Esophagus muscularis mucosa (tissue), 3 donors: ENCODE data around the gene MT1G.
"Not testable (repeated sequence)": the region's sequence is repeated elsewhere in the genome, so short reads cannot be mapped to it uniquely, and the experiment has no call there.

Experiments
- CTCF ChIP-seq, 3 experiments: fragments of 200-600 bp in 2 of 3; fragments of 450-650 bp in 1 of 3; sonication (generic) in 2 of 3; IDR thresholded peaks; one replicate each; pipeline ENCODE4 v1.5.1; 2017 to 2019; ENCODE audit warnings: antibody characterized with exemption in 3 of 3, mild to moderate bottlenecking in 2 of 3, moderate library complexity in 1 of 3
- POLR2A ChIP-seq: fragments of 450-650 bp; IDR thresholded peaks from one replicate; pipeline ENCODE4 v1.6.1; 2017; ENCODE audit warnings: antibody characterized with exemption, moderate library complexity, mild to moderate bottlenecking, low read depth
- POLR2AphosphoS5 ChIP-seq, 2 donors: sonication (generic); formaldehyde crosslinking; IDR thresholded peaks; one replicate each; pipeline ENCODE4 v1.6.1; 2017; ENCODE audit warnings: antibody characterized with exemption in 2 of 2

- TF ChIP-seq CTCF (IDR thresholded peaks at IDR 0.05); POLR2A; POLR2AphosphoS5 (IDR thresholded peaks at IDR 0.05): not testable (repeated sequence)
These were observed 44.7 kb downstream of the MT1G start for GRCh38 chr16:56623184-56623583.
